Measurements from ENCODE around the gene AGO1.

GRCh38 chr1:35885961-35886558, 3.1 kb downstream of the AGO1 start:
- TF ChIP-seq CTCF (IDR thresholded peaks at IDR 0.05; ENCODE audit: low read depth, low read length, poor library complexity, severe bottlenecking), result no peak
- no peak for TF ChIP-seq EZH2phosphoT487 (IDR thresholded peaks at IDR 0.05; ENCODE audit: borderline replicate concordance, low read length)
